Caco-2 (cell line): ENCODE measurements around the gene ZNF302. TPM values are rescaled to one million over a fixed set of nuclear protein-coding genes. Genes with fewer than 3 reads are reported as not detected.
"Not testable (repeated sequence)": the region's sequence is repeated elsewhere in the genome, so short reads cannot be mapped to it uniquely, and the experiment has no call there.

ENCODE experiments used
- BruUV-seq: library from RNA; stranded (reverse); fragments of 400-500 nt; replicated peaks from 2 replicates; lab custom pipeline; 2021; lab: Mats Ljungman, UMichigan
- CTCF ChIA-PET: fragments of 300-600 bp; sonication (Branson Sonifier 250); formaldehyde crosslinking; loops from one replicate; lab custom pipeline; 2022; ENCODE audit warnings: antibody characterized with exemption; lab: Charles Lee
- POLR2A ChIA-PET: fragments of 300-600 bp; sonication (Branson Sonifier 250); formaldehyde crosslinking; loops from one replicate; lab custom pipeline; 2022; ENCODE audit warnings: antibody characterized with exemption; lab: Charles Lee
- DNase-seq, 2 experiments: peaks; one replicate each; pipeline versions ENCODE4 v3.0.0 to v3.0.0-alpha.2; 2020 to 2022
- H3K27me3 ChIP-seq: replicated peaks from 2 replicates; pipeline ENCODE4 v1.6.0; 2011; ENCODE audit warnings: low read length; ENCODE audit not compliant: control insufficient read depth, insufficient read depth
- H3K36me3 ChIP-seq: 2 replicates; pipeline ENCODE4 v1.5.1; 2011; ENCODE audit warnings: low read length; ENCODE audit not compliant: control insufficient read depth, insufficient read depth
- H3K4me1 ChIP-seq: fragments of 250-450 bp; sonication (Bioruptor Pico); 2 replicates; pipeline ENCODE4 v1.5.1; 2020; ENCODE audit warnings: mild to moderate bottlenecking
- H3K4me3 ChIP-seq: 2 replicates; pipeline ENCODE4 v1.5.1; 2011; ENCODE audit warnings: low read depth, mild to moderate bottlenecking, control low read depth, low read length
- H3K9me3 ChIP-seq: fragments of 250-450 bp; sonication (Bioruptor Pico); 2 replicates; pipeline ENCODE4 v1.5.1; 2020; ENCODE audit warnings: mild to moderate bottlenecking, moderate library complexity
- H3K27ac Mint-ChIP-seq: one replicate; pipeline ENCODE4 v1.8.0; 2022; ENCODE audit warnings: mixed read lengths; ENCODE audit not compliant: unreplicated experiment
- H3K27me3 Mint-ChIP-seq: one replicate; pipeline ENCODE4 v1.8.0; 2022; ENCODE audit warnings: mixed read lengths; ENCODE audit not compliant: insufficient read depth, unreplicated experiment
- H3K36me3 Mint-ChIP-seq: one replicate; pipeline ENCODE4 v1.8.0; 2022; ENCODE audit warnings: mild to moderate bottlenecking, mixed read lengths; ENCODE audit not compliant: insufficient read depth, unreplicated experiment
- H3K4me1 Mint-ChIP-seq: one replicate; pipeline ENCODE4 v1.8.0; 2022; ENCODE audit warnings: low read depth, mixed read lengths; ENCODE audit not compliant: unreplicated experiment
- H3K4me3 Mint-ChIP-seq: one replicate; pipeline ENCODE4 v1.8.0; 2022; ENCODE audit warnings: mild to moderate bottlenecking, moderate library complexity, mixed read lengths; ENCODE audit not compliant: unreplicated experiment
- H3K9me3 Mint-ChIP-seq: one replicate; pipeline ENCODE4 v1.8.0; 2022; ENCODE audit warnings: mixed read lengths; ENCODE audit not compliant: unreplicated experiment
- intact Hi-C: fragments of 100-400 bp; cut with micrococcal nuclease; formaldehyde crosslinking; loops from one replicate; pipeline ENCODE4 v1.10.0; 2022; ENCODE audit not compliant: unreplicated experiment
- total RNA-seq: library from RNA; stranded (reverse); gene quantifications from 2 replicates; pipeline ENCODE4 v1.2.3, GENCODE V29; 2022
- TF ChIP-seq, protein P1 (sequence below), 2 experiments: fragments of 200-600 bp in 1 of 2; IDR thresholded peaks; 1 replicate in 1 of 2; 2 replicates in 1 of 2; pipeline versions ENCODE4 v1.5.1 to v1.8.0; 2011 to 2022; ENCODE audit warnings: antibody characterized with exemption in 1 of 2, control low read depth in 1 of 2, inconsistent platforms in 1 of 2, low read depth in 1 of 2, low read length in 1 of 2, mild to moderate bottlenecking in 1 of 2, moderate library complexity in 1 of 2; ENCODE audit not compliant: insufficient read depth in 1 of 2, severe bottlenecking in 1 of 2, unreplicated experiment in 1 of 2

The ZNF302 gene
- total RNA-seq, 1 experiment from 2014 or later: 30.1 TPM

DNA sequence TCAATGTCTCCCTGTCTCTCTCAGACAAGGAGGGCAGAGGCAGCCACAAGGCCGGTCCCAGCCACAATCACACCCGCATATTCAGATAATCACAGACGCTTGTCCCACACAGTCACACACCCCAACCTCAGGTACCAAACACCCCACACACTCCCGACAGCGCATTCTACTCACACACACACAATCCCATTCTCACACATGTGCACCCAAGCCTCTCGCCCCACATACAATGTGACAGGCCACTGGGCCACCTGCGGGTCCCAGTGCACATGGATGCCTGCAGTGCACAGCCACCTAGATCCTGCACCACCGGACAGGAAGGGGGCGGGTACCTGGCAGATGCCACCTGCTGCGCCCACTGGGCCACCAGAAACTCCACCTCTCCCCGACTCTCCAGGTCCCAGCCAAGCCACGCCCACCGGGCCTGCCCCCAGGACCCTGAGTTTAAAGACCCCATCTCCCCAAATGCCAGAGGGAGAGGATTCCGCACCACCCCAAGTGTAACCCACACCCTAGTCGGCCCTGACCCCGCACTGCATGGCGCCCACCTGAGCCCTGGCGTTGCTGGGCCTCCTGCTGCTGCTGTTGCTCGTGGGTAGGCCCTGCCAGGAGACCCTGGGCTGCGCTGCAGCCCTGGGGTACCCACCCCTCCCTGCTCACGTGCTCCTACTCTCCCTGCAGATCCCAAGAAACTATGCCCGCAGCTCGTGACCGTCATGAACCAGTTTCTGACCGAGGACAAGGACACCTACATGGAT, 11.1 kb upstream of the ZNF302 start:
- POLR2A ChIA-PET: no interaction called here
- H3K4me1 Mint-ChIP-seq: no peaks in the 10 kb centered on the region
- H3K4me3 ChIP-seq: no peak overlapping the region

DNA sequence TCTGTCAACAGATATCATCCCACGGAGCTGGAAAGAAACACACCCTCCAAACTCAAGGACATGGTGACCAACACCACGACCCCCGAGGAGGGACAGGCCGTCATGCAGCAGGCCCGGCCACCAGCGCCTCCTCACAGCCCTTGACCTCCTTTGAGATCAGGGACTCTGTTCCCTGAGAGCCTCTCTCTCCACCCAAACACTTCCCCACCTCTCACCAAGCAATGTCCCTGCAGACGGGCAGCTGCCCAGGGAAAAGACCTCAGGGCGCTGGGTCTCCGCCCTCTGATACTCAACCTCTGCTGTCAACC, 10.6 kb upstream of the ZNF302 start:
- no peaks in the 10 kb centered on the region for H3K4me1 Mint-ChIP-seq
- H3K9me3 Mint-ChIP-seq: no peaks in the 10 kb centered on the region
- Histone ChIP-seq H3K36me3 (no peaks in the 10 kb centered on the region), H3K9me3 (no peaks in the 10 kb centered on the region), H3K27me3 (no peaks in the 10 kb centered on the region), H3K4me1 (no peaks in the 10 kb centered on the region), H3K4me3 (no peak overlapping the region)
- H3K4me3 Mint-ChIP-seq: no peak overlapping the region
- intact Hi-C loops: no loop called here
- ChIA-PET POLR2A (no interaction called here), CTCF (no interaction called here)
- BruUV-seq: no TSS peak
- no peak for DNase-seq
- TF ChIP-seq, protein P1, sequence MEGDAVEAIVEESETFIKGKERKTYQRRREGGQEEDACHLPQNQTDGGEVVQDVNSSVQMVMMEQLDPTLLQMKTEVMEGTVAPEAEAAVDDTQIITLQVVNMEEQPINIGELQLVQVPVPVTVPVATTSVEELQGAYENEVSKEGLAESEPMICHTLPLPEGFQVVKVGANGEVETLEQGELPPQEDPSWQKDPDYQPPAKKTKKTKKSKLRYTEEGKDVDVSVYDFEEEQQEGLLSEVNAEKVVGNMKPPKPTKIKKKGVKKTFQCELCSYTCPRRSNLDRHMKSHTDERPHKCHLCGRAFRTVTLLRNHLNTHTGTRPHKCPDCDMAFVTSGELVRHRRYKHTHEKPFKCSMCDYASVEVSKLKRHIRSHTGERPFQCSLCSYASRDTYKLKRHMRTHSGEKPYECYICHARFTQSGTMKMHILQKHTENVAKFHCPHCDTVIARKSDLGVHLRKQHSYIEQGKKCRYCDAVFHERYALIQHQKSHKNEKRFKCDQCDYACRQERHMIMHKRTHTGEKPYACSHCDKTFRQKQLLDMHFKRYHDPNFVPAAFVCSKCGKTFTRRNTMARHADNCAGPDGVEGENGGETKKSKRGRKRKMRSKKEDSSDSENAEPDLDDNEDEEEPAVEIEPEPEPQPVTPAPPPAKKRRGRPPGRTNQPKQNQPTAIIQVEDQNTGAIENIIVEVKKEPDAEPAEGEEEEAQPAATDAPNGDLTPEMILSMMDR (IDR thresholded peaks at IDR 0.05; ENCODE audit: insufficient read depth in 1 of 2, low read depth in 1 of 2, low read length in 1 of 2, severe bottlenecking in 1 of 2, unreplicated experiment in 1 of 2): no peak
- no peaks in the 10 kb centered on the region for H3K27me3 Mint-ChIP-seq
- no peaks in the 10 kb centered on the region for H3K36me3 Mint-ChIP-seq
- H3K27ac Mint-ChIP-seq: no peak overlapping the region

More for the DNA sequence above, 11.1 kb upstream of the ZNF302 start:
- H3K4me1 ChIP-seq: no peaks in the 10 kb centered on the region
- intact Hi-C loops: no loop called here
- Mint-ChIP-seq H3K36me3 (no peaks in the 10 kb centered on the region), H3K27me3 (no peaks in the 10 kb centered on the region), H3K27ac (no peak overlapping the region), H3K4me3 (no peak overlapping the region), H3K9me3 (no peaks in the 10 kb centered on the region)
- no peaks in the 10 kb centered on the region for H3K36me3 ChIP-seq
- TF ChIP-seq, protein P1 (IDR thresholded peaks at IDR 0.05; ENCODE audit: insufficient read depth in 1 of 2, low read depth in 1 of 2, low read length in 1 of 2, severe bottlenecking in 1 of 2, unreplicated experiment in 1 of 2): no peak
- no peaks in the 10 kb centered on the region for H3K9me3 ChIP-seq
- H3K27me3 ChIP-seq: no peaks in the 10 kb centered on the region
- CTCF ChIA-PET: no interaction called here
- DNase-seq: no peak
- BruUV-seq: no TSS peak

DNA sequence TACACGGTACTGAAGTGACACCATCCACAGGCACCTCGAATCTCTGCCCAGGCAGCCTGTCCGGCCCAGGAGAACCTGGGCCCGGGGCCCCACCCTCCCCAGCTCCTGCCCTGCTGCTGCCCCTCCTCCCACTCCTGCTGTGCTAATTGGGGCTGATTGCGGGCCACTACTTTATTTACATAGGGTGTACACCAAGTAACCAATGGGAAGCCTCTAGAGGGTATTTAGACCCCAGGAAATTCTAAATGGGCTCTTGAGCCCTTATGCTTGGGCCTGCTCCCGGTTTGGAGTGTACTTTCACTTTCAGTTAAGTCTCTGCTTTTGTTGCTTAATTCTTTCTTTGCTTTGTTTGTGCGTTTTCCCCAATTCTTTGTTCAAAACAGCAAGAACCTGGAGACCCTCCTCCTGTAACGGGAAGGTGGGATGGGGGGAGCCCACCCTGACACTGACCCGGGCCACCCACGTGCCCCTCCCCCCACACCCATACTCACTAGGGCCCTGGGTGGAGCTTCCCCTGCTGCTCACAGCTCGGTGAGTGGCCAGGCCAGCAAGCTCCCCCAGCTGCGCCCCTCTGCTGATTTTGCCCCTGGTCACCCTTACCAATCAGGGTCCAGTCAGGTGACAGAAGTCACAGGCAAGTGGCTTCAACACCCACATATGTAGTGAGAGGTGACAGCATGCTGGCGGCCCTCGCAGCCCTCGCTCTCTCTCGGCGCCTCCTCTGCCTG, 10.0 kb upstream of the ZNF302 start:
- ChIA-PET CTCF (no interaction called here), POLR2A (no interaction called here)
- Mint-ChIP-seq H3K27ac (no peak overlapping the region), H3K27me3 (no peaks in the 10 kb centered on the region), H3K4me1 (no peaks in the 10 kb centered on the region), H3K36me3 (no peaks in the 10 kb centered on the region), H3K4me3 (no peak overlapping the region), H3K9me3 (no peaks in the 10 kb centered on the region)
- BruUV-seq: no TSS peak
- TF ChIP-seq, protein P1 (IDR thresholded peaks at IDR 0.05; ENCODE audit: insufficient read depth in 1 of 2, low read depth in 1 of 2, low read length in 1 of 2, severe bottlenecking in 1 of 2, unreplicated experiment in 1 of 2): no peak
- H3K4me3 ChIP-seq: no peak overlapping the region
- intact Hi-C loops: no loop called here
- H3K4me1 ChIP-seq: no peaks in the 10 kb centered on the region
- H3K36me3 ChIP-seq: no peaks in the 10 kb centered on the region
- no peaks in the 10 kb centered on the region for H3K27me3 ChIP-seq
- DNase-seq: no peak
- H3K9me3 ChIP-seq: no peaks in the 10 kb centered on the region

DNA sequence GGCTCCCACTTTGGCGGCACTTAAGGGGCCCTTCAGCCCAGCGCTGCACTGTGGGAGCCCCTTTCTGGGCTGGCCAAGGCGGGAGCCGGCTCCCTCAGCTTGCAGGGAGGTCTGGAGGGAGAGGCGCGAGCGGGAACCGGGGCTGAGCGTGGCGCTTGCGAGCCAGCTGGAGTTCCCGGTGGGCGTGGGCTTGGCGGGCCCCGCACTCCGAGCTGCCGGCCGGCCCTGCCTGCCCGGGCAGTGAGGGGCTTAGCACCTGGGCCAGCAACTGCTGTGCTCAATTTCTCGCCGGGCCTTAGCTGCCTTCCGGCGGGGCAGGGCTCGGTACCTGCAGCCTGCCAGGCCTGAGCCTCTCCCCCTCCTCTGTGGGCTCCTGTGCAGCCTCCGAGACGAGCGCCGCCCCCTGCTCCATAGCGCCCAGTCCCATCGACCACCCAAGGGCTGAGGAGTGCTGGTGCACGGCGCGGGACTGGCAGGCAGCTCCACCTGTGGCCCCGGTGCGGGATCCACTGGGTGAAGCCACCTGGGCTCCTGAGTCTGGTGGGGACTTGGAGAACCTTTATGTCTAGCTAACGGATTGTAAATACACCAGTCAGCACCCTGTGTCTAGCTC, 9.3 kb upstream of the ZNF302 start:
- H3K27me3 Mint-ChIP-seq, H3K27me3 ChIP-seq, H3K27ac Mint-ChIP-seq, H3K9me3 Mint-ChIP-seq, DNase-seq, BruUV-seq, H3K36me3 Mint-ChIP-seq, H3K4me3 ChIP-seq, H3K4me1 ChIP-seq, H3K9me3 ChIP-seq, intact Hi-C loops, H3K4me3 Mint-ChIP-seq, H3K4me1 Mint-ChIP-seq, H3K36me3 ChIP-seq, POLR2A ChIA-PET, CTCF ChIA-PET: not testable (repeated sequence)
